Thymus (tissue), 11 donors: ENCODE results near the gene GRN. TPM values are rescaled to one million over a fixed set of nuclear protein-coding genes. Genes with fewer than 3 reads are reported as not detected.

Experiments used
- DNase-seq, 9 donors: peaks; one replicate each; pipeline ENCODE4 v3.0.0-alpha.2; 2013; ENCODE audit warnings: low spot score in 9 of 9, low read depth in 6 of 9, missing footprints in 1 of 9
- H3K27ac ChIP-seq, 2 donors: one replicate each; pipeline ENCODE4 v1.5.1; 2013; ENCODE audit warnings: control low read depth in 1 of 2, low read depth in 1 of 2, low read length in 1 of 2, mild to moderate bottlenecking in 1 of 2, moderate library complexity in 1 of 2
- H3K27me3 ChIP-seq, 2 donors: one replicate each; pipeline ENCODE4 v1.5.1; 2013; ENCODE audit warnings: low read length in 1 of 2; ENCODE audit not compliant: control insufficient read depth in 2 of 2, insufficient read depth in 1 of 2
- H3K36me3 ChIP-seq, 2 donors: one replicate each; pipeline ENCODE4 v1.5.1; 2013; ENCODE audit warnings: low read length in 1 of 2, mild to moderate bottlenecking in 1 of 2, moderate library complexity in 1 of 2; ENCODE audit not compliant: control insufficient read depth in 2 of 2, insufficient read depth in 2 of 2
- H3K4me1 ChIP-seq, 2 donors: one replicate each; pipeline ENCODE4 v1.5.1; 2013; ENCODE audit warnings: low read length in 2 of 2; ENCODE audit not compliant: control insufficient read depth in 2 of 2, insufficient read depth in 2 of 2
- H3K4me3 ChIP-seq, 2 donors: one replicate each; pipeline ENCODE4 v1.5.1; 2013; ENCODE audit warnings: low read length in 2 of 2, control low read depth in 1 of 2, mild to moderate bottlenecking in 1 of 2
- H3K9me3 ChIP-seq, 2 donors: one replicate each; pipeline ENCODE4 v1.5.1; 2013; ENCODE audit warnings: low read length in 1 of 2, mild to moderate bottlenecking in 1 of 2; ENCODE audit not compliant: control insufficient read depth in 2 of 2, insufficient read depth in 1 of 2
- WGBS: extraction: QIAGEN DNeasy Blood & Tissue Kit; methylation state at CpG from one replicate; pipeline ENCODE4 v1.1.7; 2013; 5-methylcytosine and 5-hydroxymethylcytosine counted together
- polyA plus RNA-seq: library from polyadenylated mRNA; stranded (reverse); fragments of 200-250 nt; gene quantifications from one replicate; pipeline ENCODE4 v1.2.3, GENCODE V29; 2013
- total RNA-seq: library from RNA; stranded (reverse); fragments of 120-200 nt; gene quantifications from one replicate; pipeline ENCODE4 v1.2.4, GENCODE V29; 2013
- donor health status: healthy.

The GRN gene
- total and polyA plus RNA-seq, 2 donors = 74.8 to 93.0 TPM

DNA sequence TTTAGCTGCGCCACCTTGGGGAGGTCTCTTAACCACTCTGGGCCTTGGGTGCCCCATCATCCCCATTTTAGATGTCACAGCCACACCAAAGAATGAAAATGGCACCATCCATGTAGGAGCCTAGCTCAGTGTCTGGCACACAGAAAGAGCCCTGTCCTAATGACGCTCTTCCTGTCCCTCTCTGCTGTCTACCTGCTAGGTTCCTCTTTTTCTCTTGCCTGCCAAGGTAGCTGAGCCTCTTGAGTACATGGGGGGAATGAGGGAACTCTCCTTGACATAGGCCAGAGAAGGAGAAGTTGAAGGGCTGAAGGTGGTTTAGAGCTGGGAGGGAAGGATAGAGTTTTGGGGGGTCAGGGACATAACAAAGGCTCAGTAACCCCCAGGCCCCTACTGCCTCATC, 34.9 kb upstream of the GRN start:
- no peak for DNase-seq
- 76% methylated on average over 2 of the region's 2 CpGs for WGBS
- no peaks in the 10 kb centered on the region for H3K9me3 ChIP-seq
- no peak overlapping the region for H3K4me3 ChIP-seq
- H3K27me3 ChIP-seq = peaks cover 15 to 95% of the 10 kb centered on the region in 2 donors
- peaks cover 9 to 21% of the 10 kb centered on the region in 2 donors for H3K4me1 ChIP-seq
- H3K36me3 ChIP-seq = no peaks in the 10 kb centered on the region
- H3K27ac ChIP-seq = no peak overlapping the region

DNA sequence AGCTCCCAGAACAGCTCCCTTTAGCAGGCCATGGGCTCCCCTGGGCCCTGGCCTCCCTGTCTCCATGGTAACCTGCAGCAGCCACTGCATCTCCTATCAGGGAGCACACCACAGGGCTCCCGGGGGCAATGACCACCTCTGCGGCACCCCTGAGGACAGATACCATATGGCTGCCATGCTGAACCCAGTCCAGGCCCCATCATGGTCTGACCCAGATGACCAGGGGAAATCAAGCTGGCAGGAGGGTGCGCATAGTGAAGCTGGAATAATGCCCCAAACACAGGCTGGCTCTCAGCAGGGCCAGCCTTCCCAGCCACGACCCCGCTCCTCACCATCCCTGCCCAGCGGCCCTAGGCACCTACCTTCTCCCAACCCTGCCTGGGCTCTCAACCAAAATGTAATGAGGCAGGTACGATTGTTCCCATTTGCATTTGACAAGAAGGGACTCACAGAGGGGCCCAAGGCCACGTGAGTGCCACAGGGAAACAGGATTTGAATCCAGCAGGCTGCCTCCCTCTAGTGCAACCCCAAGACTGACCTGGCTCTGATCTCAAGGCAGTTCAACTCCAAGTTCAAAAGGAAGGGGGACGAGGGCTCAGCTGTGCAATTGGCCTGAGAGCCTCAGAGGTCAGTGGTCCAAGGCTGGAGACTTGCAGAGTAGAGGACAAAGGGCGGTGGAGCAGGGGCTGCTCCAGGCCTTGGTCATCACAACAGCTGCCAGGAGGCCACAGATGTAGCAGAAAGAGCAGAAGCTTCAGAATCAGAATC, 34.3 kb upstream of the GRN start:
- Histone ChIP-seq H3K27ac (no peak overlapping the region), H3K36me3 (no peaks in the 10 kb centered on the region), H3K9me3 (peaks cover 0 to 2% of the 10 kb centered on the region in 2 donors), H3K4me3 (no peak overlapping the region), H3K27me3 (peaks cover 19 to 95% of the 10 kb centered on the region in 2 donors), H3K4me1 (peaks cover 9 to 21% of the 10 kb centered on the region in 2 donors)
- no peak for DNase-seq
- WGBS = 90% methylated on average over 10 of the region's 10 CpGs

DNA sequence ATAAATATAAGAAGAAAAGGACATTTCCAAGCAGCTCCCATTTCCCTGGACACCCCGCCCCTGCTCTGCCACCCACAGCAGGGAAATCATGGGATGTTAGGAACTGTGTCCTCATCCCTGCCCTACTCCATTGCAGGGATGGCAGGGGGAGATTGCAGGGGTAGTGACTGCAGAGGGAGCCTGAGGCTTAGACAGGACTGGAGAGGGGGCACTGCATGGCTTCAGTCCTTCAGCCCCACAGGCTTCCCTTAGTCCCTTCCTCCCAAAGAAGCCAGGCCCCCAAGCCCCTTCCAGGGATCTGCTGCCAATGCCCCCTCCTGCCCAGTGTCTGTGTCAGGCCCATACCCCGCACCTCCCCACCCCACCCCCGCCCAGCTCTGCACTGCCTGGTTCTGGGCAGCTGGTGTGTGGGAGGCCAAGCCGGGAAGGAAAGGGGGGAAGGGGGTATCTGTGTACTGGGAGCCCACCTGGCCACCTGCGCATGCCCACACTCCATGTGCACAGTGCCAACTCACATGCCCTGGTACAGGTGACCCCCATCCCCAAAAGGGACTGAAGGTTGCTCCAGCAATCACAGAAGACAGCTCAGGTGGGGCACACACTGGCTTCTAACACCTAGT, 33.4 kb upstream of the GRN start:
- H3K4me1 ChIP-seq = peaks cover 9 to 21% of the 10 kb centered on the region in 2 donors
- H3K27me3 ChIP-seq = peaks cover 19 to 98% of the 10 kb centered on the region in 2 donors

DNA sequence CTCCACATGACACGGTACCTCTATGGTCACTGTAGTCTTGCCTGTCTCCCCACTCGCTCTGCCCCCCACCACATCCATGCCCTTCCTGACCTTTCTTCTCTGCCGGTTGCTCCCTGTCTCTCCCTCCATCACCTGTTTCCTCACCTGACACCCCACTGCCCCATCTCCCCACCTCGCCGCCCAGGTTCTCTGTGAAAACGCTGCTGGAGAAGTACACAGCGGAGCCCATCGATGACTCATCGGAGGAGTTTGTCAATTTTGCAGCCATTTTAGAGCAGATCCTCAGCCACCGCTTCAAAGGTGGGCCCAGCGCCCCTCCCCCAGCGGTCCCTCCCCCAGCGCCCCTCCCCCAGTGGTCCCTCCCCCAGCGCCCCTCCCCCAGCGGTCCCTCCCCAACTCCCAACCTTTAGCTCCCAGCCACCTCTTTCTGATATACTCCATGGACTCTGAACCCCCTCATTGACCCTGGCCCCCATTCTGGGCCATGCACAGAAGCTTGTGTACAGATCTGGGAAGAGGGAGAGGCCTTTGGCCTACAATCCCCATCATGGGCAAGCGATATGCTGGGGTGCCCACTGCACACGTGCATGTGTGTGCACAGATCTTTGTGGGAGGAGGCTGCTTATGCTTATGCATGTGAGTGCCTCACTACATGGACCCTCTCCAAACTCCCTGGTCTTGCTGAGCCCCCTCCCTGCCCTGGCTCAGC, 32.6 kb upstream of the GRN start:
- no peak for DNase-seq
- WGBS = 81% methylated on average over 17 of the region's 17 CpGs

More for the DNA sequence above, 33.4 kb upstream of the GRN start:
- no peak for DNase-seq
- whole genome bisulfite sequencing = 72% methylated on average over 5 of the region's 5 CpGs
- Histone ChIP-seq H3K9me3 (peaks cover 0 to 9% of the 10 kb centered on the region in 2 donors), H3K4me3 (no peak overlapping the region), H3K27ac (no peak overlapping the region), H3K36me3 (no peaks in the 10 kb centered on the region)

DNA sequence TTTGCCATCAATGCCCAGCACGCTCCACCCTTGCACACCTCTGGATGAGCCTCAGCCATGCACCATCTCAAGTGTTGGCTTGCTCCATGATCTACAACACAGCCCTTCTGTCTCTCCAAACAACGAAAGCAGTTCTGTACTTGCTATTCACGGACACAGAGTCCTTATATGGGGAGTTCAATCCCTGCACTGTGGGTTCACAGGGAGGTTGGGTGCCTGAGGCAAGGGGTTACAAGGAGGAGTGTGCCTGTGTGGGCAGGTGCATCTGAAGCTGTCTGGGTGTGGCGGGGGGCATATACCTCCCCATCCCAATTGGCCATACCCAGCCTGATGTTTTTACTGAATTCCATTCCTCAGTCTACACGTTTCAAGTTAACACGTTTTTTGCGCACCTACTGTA, 31.1 kb upstream of the GRN start:
- no peak overlapping the region for H3K27ac ChIP-seq
- H3K36me3 ChIP-seq = no peaks in the 10 kb centered on the region
- no peak for DNase-seq
- H3K27me3 ChIP-seq = peaks cover 22 to 94% of the 10 kb centered on the region in 2 donors
- no peak overlapping the region for H3K4me3 ChIP-seq
- 93% methylated on average over 7 of the region's 7 CpGs for WGBS
- H3K9me3 ChIP-seq = peaks cover 0 to 9% of the 10 kb centered on the region in 2 donors
- H3K4me1 ChIP-seq = peaks cover 0 to 8% of the 10 kb centered on the region in 2 donors

More for the DNA sequence above, 32.6 kb upstream of the GRN start:
- no peaks in the 10 kb centered on the region for H3K36me3 ChIP-seq
- H3K9me3 ChIP-seq = peaks cover 0 to 9% of the 10 kb centered on the region in 2 donors
- no peak overlapping the region for H3K27ac ChIP-seq
- H3K4me3 ChIP-seq = no peak overlapping the region
- H3K27me3 ChIP-seq = peaks cover 22 to 98% of the 10 kb centered on the region in 2 donors
- H3K4me1 ChIP-seq = peaks cover 8 to 18% of the 10 kb centered on the region in 2 donors

DNA sequence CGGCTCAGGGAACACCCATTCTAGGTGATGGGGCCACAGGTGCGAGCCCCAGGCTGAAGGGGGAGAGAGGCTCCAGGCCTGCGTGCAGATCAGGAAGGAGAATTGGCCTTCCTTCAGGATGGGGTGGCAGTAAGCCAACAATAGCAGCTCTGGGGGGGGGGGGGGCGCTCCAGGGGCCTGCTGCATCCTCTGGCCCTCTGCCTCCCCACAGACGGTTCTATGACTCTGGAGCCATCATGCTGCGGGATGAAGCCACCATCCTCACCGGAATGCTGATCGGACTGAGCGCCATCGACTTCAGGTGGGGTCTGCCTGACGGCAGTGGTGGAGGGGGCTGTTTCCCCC, 30.6 kb upstream of the GRN start:
- no peak overlapping the region for H3K27ac ChIP-seq
- peaks cover 0 to 4% of the 10 kb centered on the region in 2 donors for H3K4me1 ChIP-seq
- peaks cover 0 to 3% of the 10 kb centered on the region in 2 donors for H3K36me3 ChIP-seq
- no peak overlapping the region for H3K4me3 ChIP-seq
- DNase-seq = no peak
- peaks cover 22 to 90% of the 10 kb centered on the region in 2 donors for H3K27me3 ChIP-seq
- WGBS = 48% methylated on average over 11 of the region's 11 CpGs
- H3K9me3 ChIP-seq = peaks cover 0 to 9% of the 10 kb centered on the region in 2 donors

DNA sequence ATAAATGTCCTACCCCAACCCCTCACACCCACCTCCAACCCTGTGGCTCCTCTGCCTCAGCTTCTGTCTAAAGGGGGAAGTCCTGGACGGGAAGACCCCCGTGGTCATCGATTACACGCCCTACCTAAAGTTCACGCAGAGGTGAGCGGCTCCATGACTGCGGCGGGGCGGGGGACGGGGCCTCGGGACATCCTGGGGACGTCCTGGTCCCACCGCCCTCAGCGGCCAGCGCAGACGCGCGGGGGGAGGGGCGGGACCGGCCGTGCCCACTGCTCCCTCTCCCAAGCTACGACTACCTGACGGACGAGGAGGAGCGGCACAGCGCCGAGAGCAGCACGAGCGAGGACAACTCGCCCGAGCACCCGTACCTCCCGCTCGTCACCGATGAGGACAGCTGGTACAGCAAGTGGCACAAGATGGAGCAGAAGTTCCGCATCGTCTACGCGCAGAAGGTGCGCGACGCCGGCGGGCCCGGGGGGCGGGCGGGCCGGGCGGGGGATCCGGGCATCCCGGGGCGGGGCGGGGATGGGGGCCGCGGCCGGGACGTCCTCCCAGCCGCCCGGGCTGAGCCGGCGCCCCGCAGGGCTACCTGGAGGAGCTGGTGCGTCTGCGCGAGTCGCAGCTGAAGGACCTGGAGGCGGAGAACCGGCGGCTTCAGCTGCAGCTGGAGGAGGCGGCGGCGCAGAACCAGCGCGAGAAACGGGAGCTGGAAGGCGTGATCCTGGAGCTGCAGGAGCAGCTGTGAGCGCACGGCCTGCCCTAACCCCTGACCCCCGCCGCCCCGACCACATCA, 30.0 kb upstream of the GRN start:
- Histone ChIP-seq H3K27me3 (peaks cover 22 to 84% of the 10 kb centered on the region in 2 donors), H3K9me3 (peaks cover 0 to 9% of the 10 kb centered on the region in 2 donors), H3K4me3 (peak overlapping the region in 1 of 2 donors; percentile 42), H3K36me3 (peaks cover 0 to 9% of the 10 kb centered on the region in 2 donors), H3K4me1 (peaks cover 0 to 4% of the 10 kb centered on the region in 2 donors), H3K27ac (no peak overlapping the region)
- 1% methylated on average over 81 of the region's 81 CpGs for WGBS
- DNase-seq = peak in 2 of 9 donors; percentile 21 to 31

DNA sequence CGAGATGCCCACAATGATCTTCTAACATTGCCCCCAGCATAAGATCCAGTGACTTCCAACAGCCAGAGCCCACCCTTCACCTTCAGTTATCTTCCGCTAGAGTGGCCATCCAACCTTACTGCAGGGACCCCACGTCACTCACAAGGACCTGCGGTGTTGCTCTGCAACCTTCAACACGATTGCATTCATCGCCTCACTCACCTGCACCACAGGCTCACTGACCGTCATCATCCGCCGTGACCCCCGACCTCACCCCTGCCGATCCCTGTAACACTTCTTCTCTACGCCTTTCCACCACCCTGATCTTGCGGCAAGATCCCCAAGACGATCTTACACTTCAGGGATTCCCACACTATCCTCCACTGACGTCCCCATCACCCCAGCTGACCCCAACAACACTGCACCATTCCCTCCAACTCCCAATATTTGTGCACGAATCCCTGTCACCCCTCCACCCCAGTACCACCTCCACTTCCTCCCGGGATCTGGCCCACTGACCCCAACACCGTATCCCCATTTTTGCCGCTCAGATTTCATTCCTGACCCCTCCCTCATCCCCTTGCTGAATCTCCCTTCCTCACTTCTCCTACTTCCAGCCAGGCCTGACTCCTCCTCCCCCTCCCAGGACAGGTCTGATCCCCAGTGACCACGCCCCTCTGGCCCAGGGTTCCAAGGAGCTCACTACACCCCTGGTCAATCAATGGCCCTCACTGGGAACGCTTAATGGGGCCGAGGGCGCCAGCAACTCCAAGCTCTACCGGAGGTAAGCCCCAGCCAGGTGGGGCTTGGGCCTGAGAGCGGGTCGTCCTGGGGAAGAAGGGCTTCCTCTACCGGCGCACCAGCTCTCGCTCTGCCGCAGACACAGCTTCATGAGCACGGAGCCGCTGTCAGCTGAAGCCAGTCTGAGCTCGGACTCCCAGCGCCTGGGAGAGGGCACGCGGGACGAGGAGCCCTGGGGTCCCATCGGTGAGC, 29.1 kb upstream of the GRN start:
- peaks cover 22 to 74% of the 10 kb centered on the region in 2 donors for H3K27me3 ChIP-seq
- H3K9me3 ChIP-seq = peaks cover 0 to 9% of the 10 kb centered on the region in 2 donors
- peaks cover 7 to 19% of the 10 kb centered on the region in 2 donors for H3K36me3 ChIP-seq
- WGBS = 12% methylated on average over 38 of the region's 38 CpGs
- DNase-seq = no peak
- no peak overlapping the region for H3K4me3 ChIP-seq
- peaks cover 0 to 4% of the 10 kb centered on the region in 2 donors for H3K4me1 ChIP-seq
- no peak overlapping the region for H3K27ac ChIP-seq
